HG02970 (cell line): ENCODE data around the gene CCND1.
"Not testable (repeated sequence)": the region's sequence is repeated elsewhere in the genome, so short reads cannot be mapped to it uniquely, and the experiment has no call there.

Source experiments
- ATAC-seq: cut with Tn5 transposase; IDR thresholded peaks from one replicate; pipeline ENCODE4 v1.9.1; 2021; ENCODE audit warnings: mild to moderate bottlenecking, moderate library complexity, moderate number of reproducible peaks; ENCODE audit not compliant: unreplicated experiment, low FRiP score

The CCND1 gene

GRCh38 chr11:69617220-69617619 is 23.7 kb upstream of the CCND1 start:
- ATAC-seq: no peak

DNA sequence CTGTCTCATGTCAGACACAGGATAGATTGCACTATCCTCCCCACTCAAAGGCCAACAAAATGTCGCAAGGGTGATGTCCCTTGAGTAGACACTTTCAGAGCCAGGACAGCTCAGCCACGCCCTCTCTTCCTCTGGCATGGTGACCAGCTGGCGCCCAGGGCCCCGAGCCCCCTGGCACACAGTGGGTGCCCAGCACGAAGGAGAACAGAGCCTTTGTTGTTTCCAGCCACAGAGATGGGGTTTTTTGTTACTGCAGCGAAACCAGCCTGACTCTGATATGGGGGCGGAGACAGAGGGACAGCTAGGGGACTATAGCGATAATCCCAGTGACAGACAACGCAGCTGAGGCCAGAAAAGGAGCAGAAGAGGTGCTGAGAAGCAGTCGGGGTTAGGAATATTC is 23.3 kb upstream of the CCND1 start:
- ATAC-seq: no peak

GRCh38 chr11:69618237-69618636 is 22.7 kb upstream of the CCND1 start:
- ATAC-seq: no peak

DNA sequence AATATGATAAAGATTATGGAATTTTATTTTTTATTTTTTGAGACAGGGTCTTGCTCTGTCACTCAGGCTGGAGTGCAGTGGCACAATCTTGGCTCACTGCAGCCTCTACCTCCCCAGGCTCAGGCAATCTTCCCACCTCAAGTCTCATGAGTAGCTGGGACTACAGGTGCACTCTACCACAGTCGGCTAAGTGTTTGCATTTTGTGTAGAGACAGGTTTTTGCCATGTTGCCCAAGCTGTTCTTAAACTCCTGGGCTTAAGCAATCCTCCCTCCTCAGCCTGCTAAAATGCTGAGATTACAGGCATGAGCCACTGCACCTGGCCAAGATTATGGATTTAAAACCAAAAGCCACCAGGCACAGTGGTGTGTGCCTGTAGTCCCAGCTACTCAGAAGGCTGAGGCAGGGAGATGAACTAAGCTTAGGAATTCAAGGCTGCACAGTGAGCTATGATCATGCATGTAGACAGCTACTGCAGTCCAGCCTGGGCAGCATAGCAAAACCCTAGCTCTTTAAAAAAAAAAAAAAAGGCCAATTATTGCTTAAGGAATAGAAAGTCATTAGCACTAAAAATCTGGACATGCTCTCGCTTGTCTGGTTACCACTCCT is 20.2 kb upstream of the CCND1 start:
- no peak for ATAC-seq

- ATAC-seq: not testable (repeated sequence)
These were observed 18.8 kb upstream of the CCND1 start for GRCh38 chr11:69622097-69622681.

GRCh38 chr11:69624293-69624692 is 16.7 kb upstream of the CCND1 start:
- no peak for ATAC-seq

DNA sequence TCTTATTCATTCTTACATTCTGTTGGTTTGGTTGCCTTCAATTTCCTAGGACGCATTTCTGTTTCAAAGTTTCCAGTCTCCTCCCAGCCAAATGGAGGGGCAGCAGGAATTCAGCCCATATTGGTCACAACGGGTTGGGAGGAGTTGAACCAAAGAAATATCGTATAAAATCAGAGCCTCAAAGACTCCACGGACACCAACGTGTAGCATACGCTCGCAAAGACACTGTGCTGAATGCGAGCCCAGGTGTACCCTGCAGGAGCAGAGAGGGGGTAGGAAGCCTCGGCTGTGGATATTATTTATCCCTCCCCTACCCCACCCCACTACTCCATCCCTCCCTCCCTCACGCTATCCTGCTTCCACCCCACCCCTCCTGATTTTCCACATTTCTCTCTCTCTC is 15.5 kb upstream of the CCND1 start:
- no peak for ATAC-seq

DNA sequence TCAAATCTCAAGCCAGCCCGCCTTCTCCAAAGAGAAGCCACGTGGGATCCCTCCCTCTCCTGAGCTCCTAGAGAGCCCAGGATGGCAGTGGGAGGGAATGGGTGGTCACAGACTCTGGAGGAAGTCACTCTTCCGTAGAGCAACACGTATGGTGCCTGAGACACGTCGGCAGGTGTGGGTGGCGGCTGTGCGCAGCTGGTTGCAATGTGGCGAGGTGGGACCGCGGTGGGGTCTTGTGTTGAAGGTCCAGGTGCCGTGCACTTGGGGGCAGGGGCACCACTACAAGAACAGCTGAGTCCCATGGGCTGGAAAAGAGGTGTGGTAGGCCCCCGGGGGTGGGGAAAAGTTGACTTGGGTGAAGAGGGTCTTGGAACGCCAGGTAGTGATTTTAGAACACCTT is 13.4 kb upstream of the CCND1 start:
- no peak for ATAC-seq

DNA sequence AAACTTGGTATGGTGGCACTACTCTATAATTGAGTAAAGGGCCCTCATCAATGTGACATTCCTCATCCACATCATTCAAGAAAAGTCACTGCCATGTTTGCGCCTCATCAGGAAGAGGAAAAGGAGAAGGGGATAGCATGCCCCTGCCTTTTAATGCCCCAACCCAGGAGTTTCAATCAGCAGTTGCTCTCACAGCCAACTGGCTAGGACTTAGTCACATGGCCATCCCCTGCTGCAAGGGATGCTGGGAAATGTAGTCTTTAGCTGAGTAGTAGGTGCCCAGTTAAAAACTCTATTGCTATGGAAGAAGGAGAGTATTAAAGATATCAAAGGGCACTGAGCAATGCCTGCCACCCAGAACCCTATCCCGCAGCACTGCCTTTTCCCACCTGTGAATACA is 10.9 kb upstream of the CCND1 start:
- no peak for ATAC-seq

- ATAC-seq: no peak
These were observed 10.5 kb upstream of the CCND1 start for GRCh38 chr11:69630424-69630823.

GRCh38 chr11:69632900-69633299 is 8.1 kb upstream of the CCND1 start:
- ATAC-seq: no peak

DNA sequence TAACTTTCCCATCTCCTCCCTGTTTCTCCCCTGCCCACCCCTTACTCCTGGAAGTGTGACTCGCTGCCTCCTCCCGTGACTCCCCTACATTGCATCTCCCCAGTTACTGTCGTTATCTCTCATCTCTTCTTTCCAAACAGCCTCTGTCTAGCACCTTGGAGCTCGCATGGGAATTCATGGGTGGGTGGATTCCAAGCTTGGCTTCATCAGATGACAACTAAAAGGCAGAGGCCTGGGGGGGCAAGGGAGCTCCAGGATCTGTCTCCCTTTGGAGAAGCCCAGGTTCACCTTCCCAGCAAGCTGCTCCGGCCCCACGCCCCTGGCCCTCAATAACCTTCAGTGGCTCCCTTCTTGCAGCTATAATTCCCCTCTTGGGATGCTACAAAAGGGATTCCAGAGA is 6.9 kb upstream of the CCND1 start:
- no peak for ATAC-seq

GRCh38 chr11:69634590-69634989 is 6.4 kb upstream of the CCND1 start:
- no peak for ATAC-seq

GRCh38 chr11:69635195-69635594 is 5.8 kb upstream of the CCND1 start:
- ATAC-seq: no peak

DNA sequence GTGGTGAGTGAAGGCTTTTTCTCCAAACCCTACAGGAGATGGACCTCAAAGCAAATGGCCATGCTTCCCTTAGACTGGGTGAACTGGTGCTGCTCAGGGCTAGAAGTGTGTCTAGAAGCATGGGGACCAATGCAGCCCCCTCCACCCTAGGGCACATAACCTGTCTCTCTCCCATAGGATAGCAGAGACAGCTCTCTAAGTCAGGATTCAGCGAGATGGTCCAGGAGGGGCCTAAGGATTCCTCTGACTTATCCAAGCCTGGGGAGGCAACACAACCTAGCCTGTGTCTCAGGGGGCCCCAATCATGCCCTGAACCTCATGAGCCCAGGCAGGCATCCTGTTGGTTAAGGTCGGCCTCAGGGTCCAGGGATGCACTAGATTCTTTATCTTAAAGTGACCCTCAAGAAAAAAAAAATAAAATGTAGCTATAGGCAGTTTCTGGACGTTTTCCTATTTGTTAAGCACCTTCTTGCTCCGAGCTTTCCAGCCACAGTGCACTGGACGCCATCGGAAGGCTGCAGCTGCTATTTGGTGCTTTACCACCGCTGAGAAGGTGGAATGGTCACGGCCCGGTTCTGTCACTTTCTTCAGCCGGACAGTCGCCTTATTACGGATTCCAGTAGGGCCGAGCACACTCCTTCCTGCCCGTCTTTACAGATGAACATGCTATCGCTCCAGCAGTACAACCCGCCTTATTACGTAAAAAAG is 5.0 kb upstream of the CCND1 start:
- no peak for ATAC-seq

DNA sequence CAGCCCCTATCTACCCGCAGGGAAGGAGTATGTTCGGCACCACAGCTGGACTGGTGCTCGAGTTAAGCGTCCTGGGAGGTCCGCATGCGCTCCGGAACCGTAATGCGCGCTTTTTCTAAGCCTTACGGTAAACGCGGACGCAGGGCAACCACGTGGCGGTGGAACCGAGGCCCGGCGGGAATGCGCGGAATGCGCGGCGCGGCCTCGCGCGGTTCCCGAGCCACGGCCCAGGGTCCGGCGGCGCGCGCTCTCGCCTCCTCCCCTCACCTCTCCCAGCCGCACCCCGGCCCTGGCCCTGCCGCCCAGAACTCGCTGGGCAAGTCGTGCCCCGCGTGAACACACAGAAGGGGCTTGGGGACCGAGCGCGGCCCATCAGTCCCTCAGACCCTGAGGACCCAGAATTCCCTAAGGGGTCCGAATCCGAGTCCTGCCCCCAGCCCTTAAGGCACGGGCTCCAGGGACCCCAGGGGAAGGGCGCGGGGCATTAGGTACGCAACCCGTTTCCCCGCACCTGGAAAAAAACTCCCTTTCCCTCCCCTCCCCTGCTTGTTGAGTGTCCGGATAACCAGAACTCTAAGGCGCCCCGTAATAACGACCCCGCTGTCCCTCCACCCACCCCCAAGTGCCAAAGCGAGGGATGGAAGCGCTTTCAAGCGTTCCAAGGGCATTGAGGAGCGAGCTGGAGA is 4.3 kb upstream of the CCND1 start:
- ATAC-seq: no peak

- ATAC-seq: no peak
These were observed 3.6 kb upstream of the CCND1 start for GRCh38 chr11:69637198-69637940.

DNA sequence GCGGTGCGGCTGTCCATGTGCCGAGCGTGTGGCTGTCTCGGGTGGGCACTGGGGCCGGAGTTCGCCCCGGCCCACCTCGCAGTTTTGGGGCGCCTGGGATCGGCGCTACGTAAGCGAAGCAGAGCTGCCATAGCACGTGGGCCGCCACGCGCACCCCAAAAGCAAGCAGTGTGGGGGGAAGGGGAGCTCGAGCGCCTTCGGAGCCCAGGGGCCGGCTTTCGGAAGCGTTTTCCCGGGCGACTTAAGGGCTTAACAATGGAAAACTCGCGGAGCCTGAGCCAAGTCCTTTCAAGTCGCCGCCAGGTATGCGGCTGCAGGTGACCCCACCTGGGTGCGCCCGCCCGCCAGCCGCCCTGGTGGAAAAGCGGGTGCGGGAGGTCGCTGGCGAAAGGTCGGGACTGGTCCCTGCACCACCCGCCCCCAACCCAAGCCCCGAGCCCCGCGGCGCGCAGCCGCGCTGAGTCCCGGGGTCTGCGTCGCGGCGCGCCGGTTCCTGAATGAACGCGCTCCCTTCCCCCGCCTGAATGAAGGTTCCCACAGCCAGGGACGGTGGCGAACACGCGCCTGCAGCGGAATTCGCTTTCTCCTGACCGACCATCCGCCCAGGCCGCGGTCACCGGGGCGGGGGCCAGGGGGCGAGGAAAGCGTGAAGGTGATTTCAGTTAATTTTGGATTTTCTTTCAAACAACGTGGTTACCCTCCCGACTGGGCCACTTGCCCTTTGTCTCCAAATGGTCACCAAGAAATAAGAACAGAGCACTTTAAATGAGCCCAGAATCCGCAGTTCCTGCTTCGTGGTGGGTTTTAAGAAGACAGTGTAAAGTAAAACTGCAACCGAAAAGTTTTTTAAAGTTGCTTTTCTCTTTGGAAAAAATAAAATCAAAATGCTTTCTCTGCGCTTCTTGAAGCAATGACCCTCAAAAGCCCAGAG is 2.8 kb upstream of the CCND1 start:
- no peak for ATAC-seq

DNA sequence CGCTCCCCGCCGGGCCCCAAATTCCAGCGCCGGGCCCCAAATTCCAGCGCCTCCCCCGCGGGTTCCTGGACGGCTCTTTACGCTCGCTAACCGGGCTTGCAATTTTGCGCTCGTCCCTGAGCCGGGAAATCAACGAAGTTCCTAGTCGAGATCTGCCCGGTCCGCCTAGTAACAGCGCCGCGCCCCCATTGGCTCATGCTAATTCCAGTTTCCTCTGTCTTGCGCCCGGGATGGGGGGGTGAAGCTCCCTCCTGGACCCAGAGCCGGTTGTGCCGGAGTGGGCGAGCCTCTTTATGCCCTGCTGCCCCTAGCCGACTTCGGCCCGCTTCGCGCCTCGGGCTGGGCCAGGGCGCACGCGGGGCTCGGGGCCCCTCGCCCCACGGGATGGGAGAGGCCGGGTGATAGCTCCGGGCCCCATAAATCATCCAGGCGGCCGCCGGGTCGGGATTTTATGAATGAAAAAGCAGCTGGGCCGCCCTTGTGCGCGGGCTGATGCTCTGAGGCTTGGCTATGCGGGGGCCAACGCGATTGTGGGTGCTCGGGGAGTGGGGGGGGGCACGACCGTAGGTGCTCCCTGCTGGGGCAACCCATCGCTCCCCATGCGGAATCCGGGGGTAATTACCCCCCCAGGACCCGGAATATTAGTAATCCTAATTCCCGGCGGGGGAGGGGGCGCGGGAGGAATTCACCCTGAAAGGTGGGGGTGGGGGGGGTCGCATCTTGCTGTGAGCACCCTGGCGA is 1.8 kb upstream of the CCND1 start:
- no peak for ATAC-seq
